GM21786 (cell line): ENCODE results near the gene RHOBTB3.
"Not testable (repeated sequence)": the region's sequence is repeated elsewhere in the genome, so short reads cannot be mapped to it uniquely, and the experiment has no call there.

ENCODE experiments used
- ATAC-seq: cut with Tn5 transposase; IDR thresholded peaks from one replicate; pipeline ENCODE4 v1.9.1; 2021; ENCODE audit not compliant: unreplicated experiment

Gene RHOBTB3

DNA sequence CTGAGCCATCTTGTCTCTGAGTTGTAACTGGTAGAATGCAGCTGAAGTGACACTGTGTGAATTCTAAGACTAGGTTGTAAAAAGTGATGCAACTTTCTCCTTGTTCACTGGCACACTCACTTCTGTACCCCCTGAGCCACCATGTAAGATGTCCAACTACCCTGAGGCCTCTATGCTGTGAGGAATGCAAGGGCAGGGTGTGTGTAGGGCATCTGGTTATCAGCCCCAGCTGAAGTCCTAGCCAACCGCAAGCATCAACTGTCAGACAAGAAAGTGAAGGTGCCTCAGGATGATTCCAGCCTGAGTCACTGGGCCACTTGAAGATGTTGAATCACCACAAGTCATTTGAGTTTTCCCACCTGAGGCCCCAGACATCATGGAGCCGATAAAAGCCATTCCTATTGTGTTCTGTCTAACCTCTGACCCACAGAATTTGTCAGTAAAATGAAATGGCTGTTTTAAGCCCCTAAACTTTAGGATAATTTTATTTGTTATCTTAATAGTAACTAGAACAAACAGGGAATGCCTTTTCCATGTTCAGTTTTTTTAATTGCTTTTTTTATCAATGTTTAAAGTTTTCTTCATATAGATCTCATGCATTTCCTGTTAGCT is 18.7 kb upstream of the RHOBTB3 start:
- no peak for ATAC-seq

DNA sequence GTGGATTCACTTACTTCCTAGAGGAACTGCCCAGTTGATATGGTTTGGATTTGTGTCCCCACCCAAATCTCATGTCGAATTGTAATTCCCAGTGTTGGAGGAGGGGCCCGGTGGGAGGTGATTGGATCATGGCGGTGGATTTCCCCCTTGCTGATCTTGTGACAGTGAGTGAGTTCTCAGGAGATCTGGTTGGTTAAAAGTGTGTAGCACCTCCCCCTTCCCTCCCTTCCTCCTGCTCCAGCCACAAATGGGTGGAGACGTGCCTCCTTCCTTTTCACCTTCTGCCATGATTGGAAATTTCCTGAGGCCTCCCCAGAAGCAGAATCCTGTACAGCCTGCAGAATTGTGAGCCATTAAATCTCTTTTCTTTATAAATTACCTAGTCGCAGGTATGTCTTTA is 17.9 kb upstream of the RHOBTB3 start:
- not testable (repeated sequence) for ATAC-seq

DNA sequence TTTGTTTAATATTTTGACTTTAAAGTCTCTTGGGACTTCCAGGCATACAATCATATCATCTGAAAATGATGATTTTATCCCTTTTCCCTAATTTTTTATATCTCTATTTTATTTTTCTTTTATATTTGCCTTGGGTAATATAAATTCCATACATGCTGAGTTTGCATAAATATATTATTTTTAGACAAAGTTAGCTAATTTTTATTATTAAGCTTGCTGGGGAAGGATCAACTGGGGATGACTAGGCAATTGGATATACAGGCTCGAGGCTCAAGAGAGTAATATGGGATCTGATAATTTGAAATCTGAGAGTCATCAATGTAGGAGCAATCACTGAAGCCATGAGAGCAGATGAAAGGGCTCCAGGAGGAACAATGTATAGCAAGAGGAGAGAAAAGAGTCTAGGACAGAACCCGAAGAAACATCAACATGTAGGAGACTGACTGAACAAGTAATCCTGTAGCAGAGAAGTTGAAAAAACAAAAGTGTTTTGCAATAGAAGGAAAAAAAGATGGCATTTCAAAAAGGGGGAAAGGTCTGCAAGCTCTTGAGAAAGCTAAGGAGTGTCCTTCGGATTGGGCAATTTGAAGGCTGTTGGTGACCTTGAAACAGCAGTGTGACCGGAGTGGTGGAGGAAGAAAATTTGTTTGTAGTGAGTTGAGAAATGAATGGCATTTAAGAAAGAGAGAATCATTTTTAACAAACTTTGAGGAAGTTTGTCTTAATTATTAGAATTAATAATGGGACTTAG is 17.0 kb upstream of the RHOBTB3 start:
- no peak for ATAC-seq

DNA sequence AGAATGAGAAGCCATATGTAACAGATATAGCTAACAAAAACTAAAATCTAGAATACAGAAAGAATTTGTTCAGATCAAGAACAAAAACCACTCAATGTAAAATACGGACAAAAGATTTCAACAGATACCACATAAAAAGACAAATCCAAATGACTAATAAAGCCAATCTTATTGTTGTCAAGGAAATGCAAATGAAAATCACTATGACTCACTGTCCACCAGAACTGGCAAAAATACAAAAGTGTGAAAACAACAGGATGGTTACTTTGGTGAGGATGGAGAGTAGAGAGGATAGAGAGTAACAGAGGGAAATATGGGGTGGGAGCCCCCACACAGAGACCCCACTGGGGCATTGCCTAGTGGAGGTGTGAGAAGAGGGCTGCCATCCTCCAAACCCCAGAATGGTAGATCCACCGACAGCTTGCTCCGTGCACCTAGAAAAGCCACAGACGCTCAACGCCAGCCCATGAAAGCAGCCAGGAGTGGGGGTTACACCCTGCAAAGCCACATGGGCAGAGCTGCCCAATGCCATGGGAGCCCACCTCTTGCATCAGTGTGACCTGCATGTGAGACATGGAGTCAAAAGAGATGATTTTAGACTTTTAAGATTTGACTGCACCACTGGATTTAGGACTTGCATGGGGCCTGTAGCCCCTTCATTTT is 15.2 kb upstream of the RHOBTB3 start:
- no peak for ATAC-seq

DNA sequence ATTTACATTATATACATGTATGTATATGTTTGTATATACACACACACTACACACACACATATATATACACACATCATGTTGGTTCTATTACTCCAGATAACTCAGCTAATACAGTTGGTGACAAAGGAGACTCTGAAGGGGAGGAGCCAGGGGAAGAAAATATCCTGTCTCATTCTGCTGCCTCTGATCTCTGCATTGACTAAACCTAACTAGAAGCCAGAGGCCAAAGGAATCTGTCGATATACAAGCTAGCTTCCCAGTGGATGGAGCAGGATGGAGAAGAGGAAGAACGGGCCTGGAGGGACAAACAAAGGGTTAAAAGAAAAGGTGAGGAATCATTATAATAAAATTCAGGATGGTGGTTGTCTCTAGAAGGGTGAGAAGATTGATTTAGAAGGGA is 13.7 kb upstream of the RHOBTB3 start:
- ATAC-seq: no peak

DNA sequence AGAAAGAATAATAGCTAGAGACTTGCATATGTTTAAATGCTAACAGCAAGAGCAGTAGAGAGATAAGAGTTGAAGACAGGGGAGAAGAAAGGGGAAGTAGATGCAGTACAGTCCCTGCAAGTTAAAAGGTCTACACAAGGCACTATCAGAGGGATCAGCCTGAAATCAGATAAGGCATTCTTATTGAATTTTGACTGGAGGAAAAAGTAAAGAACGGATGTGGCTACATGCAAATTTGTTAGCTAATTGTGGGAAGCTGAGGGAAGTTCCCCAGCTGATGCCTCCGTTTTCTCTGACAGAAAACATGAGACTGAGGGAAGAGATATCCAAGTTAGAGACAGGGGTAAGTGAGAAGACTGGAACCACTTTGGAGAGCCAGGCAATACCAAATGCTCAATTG is 12.9 kb upstream of the RHOBTB3 start:
- peak; percentile 92 for ATAC-seq

DNA sequence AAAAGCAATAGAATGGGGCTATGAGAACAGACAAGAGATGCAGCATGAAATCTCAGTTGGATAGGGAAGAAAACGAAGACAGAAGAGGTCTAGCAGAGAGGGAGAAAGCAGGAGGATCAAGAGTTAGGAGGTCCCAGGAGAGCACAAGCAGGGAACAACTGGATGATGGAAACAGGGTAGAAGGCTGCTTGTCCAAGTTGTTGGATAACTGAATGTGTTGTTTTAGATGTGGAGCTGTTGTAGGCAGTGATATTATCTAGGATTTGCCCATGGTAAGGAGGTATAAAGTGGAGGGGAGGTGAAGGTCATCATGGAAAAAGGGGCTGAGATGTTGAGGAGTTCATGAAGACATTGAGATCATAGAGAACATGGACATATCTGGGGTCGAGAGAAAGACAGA is 12.4 kb upstream of the RHOBTB3 start:
- ATAC-seq: no peak

DNA sequence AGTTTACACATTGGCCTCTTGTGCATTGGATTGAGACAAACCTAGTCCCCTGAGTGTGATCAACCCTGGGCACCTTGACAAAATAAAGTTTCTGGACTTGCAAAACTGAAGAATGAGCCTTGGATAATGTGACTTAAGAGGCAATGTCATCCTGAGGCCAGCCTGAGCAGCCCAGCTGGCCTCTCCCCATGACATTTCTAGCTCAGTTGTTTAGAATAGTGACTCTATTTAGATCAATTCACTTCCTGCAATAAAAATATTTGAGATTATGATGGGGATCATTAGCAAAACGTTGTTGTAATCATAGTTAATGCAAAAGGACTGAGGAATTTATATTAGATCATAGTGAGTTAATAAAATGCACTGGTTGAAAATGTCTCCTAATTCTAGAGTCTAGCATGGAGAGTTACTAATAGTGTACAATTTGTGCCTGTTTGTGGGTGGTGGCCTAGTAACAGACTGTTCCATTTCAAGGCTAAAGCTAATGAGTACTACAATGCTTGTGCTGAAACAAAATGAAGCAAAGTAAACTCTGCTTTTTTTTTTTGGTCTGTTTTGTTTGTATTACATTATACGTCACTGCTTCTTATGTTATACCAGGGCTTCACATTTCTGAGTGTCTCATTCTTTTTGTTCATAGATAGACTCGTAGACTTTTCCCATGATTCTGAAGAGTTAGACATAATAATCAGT is 10.9 kb upstream of the RHOBTB3 start:
- no peak for ATAC-seq

DNA sequence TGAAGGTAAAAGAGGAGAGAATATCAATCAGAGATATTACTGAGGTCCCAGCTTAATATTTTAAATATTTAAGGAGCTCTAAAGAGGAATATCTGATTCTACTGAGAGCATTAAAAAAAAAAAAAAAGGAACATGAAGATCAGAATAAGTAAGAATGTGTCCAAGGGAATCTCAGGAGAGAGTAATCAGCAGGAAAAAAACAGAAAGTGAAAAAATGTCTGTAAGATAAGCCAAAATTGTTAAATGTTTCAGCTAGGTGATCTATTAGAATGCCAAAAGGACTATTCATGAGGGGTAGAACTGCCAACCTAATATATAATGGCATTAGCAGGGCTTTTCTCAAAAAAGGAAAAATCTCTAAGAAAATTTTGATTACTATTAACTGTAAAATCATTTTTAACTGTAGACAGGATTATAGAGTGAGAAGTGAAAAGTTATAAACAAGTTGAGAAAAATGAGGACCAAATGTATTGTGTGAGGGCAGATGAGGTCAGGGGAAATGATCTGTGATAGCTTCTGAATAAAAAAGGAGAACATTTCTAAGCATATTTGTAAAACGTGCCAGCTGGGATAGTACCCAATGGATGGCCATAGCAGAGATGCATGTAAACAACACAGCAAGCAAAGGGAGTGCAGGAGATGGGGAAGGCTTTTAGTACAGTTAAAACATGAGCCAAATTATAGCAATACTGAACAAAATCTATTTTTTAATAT is 9.4 kb upstream of the RHOBTB3 start:
- ATAC-seq: no peak

DNA sequence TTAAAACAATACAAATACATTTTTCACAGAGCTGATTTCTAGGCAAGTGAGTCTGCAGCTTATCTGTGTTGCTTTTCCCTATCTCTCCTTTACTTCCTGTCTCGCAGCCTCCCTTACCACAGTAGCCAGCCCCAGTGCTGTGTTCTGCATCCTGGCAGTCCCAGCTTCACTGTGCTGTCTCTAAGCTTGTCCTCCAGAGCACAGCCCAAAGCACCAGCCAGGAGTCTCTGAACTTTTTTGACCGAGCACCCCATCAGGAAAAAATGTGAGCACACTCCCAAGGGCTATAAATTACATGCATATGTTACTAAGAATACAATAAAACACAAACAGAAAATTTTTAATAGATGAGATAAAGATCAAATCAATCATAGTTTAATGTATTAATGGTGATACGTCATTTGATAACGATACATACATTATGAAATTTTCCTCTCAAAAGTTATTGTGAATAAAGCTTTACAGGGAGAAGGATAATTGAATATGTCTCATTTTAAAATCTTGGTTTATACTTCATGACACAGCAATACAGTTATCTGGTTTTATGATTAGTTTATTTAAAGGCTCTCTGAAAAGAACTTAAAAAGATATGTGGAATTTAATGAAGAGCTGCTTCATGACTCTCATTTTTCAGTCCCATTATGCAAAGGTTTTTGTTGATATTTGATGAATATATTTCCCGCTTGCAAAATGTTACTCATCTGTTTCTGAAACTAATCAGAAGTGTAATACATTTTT is 7.3 kb upstream of the RHOBTB3 start:
- ATAC-seq: no peak

DNA sequence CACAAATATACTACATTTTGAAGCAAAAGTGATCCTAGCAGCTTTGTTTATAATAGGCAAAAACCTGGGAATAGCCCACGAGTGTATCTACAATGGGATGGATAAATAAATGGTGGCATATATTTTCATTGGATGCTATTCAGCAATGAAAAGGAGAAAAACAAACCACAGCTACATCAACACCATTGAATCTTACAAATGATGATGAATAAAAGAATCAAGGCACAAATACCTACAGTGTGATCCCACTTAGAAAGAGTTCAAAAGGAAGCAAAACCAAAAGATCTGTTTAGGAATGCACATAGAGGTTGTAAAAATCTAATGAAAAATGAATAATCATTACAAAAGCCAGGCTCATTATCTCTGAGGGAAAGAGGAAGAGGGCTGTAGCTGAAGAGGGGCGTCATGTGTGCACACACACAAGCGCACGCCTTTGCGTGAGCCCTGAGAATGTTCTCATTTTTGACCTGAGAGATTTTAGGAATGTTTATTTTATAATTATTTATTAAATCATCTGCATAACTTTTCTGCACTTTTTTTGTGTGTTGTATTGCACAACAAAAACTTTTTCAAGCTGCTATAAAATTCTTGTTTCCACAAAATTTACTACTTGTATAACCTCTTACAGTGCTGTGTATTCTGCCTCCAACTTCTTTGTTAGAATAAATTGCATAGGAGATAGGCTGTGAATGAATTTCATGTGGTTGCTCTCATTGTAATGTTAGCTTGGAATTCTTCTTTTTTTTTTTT is 5.9 kb upstream of the RHOBTB3 start:
- no peak for ATAC-seq

DNA sequence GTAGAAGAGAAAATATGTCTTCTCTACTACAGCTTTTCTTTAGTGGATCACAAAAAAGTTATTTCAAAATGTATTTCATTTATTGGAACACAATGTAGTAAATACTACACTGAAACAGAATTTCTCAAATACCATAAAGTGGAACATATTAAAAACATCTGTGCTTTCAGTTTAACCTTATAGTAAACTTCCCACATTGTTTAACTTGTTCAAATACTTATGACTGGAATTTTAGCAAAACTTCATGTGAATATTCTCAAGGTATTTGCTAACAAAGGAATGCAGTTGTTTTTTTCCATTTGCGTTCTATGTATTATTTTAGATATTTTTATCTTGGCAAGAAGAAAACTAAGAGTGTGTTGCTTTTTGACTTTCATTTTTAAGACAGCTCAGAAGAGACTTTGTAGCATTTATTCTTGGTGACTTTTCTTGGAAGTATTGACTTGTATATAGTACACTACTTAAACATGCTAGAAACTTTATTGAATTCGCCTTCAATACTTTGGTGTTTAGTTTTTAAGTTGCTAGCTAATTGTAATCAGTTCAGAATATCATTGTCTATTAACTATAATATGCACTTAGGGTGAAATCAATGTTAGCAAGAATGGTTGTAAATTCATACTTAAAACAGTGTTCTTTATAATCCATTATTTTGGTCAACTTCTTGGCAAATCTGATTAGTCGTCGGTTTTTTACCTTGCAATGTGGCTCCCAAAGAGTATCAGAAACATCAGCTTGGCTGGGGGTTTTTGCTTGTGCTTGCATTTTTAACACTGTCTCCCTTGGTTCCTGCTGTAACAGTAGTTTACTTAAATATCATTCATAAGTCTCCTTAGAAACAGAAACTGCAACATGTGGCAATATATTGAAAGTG is 5.0 kb upstream of the RHOBTB3 start:
- peak; percentile 34 for ATAC-seq

DNA sequence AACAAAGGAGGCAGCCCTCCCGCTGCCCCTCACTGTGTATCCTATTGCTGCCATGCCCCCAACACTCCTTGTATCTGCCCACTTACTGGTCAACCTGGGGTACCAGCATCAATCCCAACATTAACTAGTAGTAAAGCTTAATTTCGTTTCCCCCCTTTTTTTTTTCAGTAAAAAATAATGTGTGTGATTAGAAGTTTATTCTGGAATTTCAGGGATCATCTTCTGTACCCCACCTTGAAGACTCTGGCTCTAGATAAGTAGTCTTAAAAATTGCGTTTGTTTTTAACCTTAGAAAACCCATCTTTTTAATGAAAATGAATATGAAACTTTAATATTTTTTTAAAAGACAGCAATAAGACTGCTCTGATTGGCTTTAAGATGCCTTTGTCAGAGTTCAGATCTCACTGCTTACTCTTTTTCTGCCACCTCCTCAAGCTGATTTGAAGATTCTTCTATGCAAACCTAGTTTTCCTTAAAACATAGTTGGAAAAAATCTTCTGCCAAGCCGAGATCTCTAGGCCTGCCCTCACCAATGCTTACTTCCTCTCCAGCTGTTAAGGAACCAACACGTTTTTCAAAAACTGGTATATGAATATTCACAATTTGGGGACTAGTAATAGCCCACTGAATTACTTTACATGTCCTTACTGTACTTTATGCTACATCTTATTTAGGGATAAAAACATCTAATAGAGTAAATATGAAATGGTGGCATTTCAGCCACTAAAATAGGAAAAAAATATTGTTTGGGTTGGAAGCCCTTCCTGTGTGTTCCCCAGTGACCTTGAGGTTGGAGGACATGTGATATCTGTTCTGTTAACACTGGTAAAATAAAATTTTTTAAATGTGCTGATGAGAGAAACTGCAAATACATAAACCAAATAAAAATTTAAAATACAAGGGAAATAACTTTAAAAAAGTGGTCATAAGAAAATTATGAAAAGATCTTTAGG is 4.0 kb upstream of the RHOBTB3 start:
- ATAC-seq: no peak

DNA sequence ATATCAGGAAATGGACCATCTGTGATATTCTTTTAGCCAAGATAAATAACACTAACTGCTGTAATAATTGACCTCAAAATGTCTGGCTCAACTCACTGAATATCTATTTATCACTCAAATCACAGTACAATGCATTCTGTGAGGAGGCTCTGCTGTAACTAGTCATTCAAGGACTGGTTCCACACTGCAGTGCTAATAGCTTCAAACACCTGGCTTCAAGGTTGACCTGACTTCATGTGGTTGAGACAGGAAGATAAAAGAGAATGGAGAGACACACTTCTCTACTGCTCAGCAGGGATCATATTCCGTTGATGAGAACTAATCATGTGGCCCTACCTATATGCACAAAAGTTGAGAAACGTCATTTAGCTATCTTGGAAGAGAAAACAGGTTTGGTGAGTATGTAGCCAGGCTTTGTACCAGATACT is 3.4 kb upstream of the RHOBTB3 start:
- no peak for ATAC-seq

DNA sequence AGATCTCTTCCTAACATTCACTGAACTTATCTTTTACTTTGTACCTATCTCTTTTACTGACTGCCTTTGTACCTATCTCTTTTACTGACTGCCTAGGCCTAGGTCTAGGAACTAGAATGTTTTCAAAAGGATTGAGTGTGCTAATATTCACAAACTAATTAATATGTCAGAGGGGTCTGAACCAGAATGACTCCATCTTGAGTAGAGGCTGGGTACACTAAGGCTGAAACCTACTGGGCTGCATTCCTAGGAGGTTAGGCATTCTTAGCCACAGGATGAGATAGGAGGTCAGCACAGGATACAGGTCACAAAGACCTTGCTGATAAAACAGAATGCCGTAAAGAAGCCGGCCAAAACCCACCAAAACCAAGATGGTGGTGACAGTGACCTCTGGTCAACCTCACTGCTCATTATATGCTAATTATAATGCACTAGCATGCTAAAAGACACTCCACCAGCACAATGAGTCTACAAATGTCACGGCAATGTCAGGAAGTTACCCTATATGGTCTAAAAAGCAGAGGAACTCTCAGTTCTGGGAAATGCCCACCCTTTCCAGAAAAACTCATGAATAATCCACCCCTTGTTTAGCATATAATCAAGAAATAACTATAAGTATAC is 2.5 kb upstream of the RHOBTB3 start:
- ATAC-seq: no peak

DNA sequence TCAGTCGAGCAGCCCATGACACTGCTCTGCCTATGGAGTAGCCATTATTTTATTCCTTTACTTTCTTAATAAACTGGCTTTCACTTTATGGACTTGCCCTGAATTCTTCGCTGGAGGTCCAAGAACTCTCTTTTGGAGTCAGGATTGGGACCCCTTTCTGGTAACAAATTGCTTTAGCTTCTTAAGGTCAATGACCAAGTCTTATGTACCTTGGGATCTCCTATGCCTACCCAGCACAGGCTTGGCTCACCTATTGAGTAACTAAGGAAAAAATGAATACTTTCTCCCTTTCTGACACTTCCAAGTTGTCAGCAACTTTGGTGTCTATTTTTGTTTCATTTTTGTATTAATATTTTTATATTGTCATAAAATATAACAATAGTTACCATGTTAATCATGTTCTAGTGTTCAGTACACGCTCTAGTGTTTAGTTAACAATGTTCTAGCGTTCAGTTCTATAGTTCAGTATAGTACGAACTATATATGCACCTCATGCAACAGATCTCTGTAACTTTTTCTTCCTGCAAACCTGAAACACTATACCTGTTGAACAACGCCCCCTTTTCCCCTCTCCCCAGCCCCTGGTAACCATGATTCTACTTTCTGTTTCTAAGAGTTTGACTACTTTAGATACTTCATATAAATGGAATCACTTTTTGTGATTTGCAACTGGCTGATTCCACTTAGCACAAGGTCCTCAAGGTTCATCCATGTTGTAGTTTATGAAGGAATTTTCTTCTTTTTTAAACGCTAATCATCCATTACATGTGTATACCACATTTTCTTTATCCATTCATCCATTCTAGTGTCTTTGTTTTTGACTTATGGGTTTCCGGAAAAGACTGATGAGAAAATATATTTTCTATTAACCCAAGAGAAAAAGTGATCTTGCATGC is 1.8 kb upstream of the RHOBTB3 start:
- ATAC-seq: no peak
